Retina (tissue), 1 donor: ENCODE results near the gene ZNF518B.
"Not testable (repeated sequence)": the region's sequence is repeated elsewhere in the genome, so short reads cannot be mapped to it uniquely, and the experiment has no call there.

Experiments
- DNase-seq: peaks from one replicate; pipeline ENCODE4 v3.0.0-alpha.2; 2016

The ZNF518B gene

GRCh38 chr4:10456595-10457254 lies 501 bp downstream of the ZNF518B start:
- DNase-seq: peak; percentile 76

- DNase-seq: no peak
Measured at GRCh38 chr4:10456260-10456594, 999 bp downstream of the ZNF518B start.

- no peak for DNase-seq
Measured at GRCh38 chr4:10455133-10455532, 2.1 kb downstream of the ZNF518B start.

- no peak for DNase-seq
Measured at GRCh38 chr4:10454726-10455125, 2.5 kb downstream of the ZNF518B start.

- no peak for DNase-seq
Measured at GRCh38 chr4:10454121-10454520, 3.1 kb downstream of the ZNF518B start.

- DNase-seq: no peak
Measured at GRCh38 chr4:10448991-10449390, 8.2 kb downstream of the ZNF518B start.

GRCh38 chr4:10442976-10443375 lies 14.2 kb downstream of the ZNF518B start:
- DNase-seq: no peak

- no peak for DNase-seq
Measured at GRCh38 chr4:10441512-10441911, 15.7 kb downstream of the ZNF518B start.

GRCh38 chr4:10438924-10439323 lies 18.3 kb downstream of the ZNF518B start:
- no peak for DNase-seq

GRCh38 chr4:10437735-10438134 lies 19.5 kb downstream of the ZNF518B start:
- DNase-seq: no peak

- DNase-seq: not testable (repeated sequence)
Measured at GRCh38 chr4:10427680-10428079, 29.5 kb downstream of the ZNF518B start.

- no peak for DNase-seq
Measured at GRCh38 chr4:10421344-10422055, 35.7 kb downstream of the ZNF518B start.

GRCh38 chr4:10417740-10418139 lies 39.5 kb downstream of the ZNF518B start:
- no peak for DNase-seq

GRCh38 chr4:10416441-10416840 lies 40.8 kb downstream of the ZNF518B start:
- DNase-seq: no peak

GRCh38 chr4:10413177-10413576 lies 44.0 kb downstream of the ZNF518B start:
- DNase-seq: no peak

GRCh38 chr4:10405672-10406071 lies 51.6 kb downstream of the ZNF518B start:
- no peak for DNase-seq

GRCh38 chr4:10403633-10404445 lies 53.4 kb downstream of the ZNF518B start:
- DNase-seq: peak; percentile 19

- DNase-seq: no peak
Measured at GRCh38 chr4:10395971-10396580, 61.1 kb downstream of the ZNF518B start.
